Measurements from ENCODE around the gene LSM3.

Gene LSM3

GRCh38 chr3:14178247-14179113, at the start of gene LSM3, which contains the start of gene XPC:
LSM3 (plus strand) TSS chr3:14178817; CDS start chr3:14178861, 44 bp downstream.
XPC (minus strand) TSS chr3:14178601; CDS start chr3:14178568, 33 bp downstream.
- peak within 1 kb of the TSS; percentile 99 for H3K27ac Mint-ChIP-seq
- no peak for TF ChIP-seq CTCF (IDR thresholded peaks at IDR 0.05)
- no peaks in the 10 kb centered on the region for H3K27me3 Mint-ChIP-seq (ENCODE audit: low read depth, poor library complexity)
- H3K9me3 Mint-ChIP-seq = no peaks in the 10 kb centered on the region
- peaks cover 22% of the 10 kb centered on the region for H3K36me3 Mint-ChIP-seq (ENCODE audit: low read depth)
- H3K4me1 Mint-ChIP-seq = peaks cover 55% of the 10 kb centered on the region
- DNase-seq = peak; percentile 97
- H3K4me3 Mint-ChIP-seq = peak within 1 kb of the TSS; percentile 98

- no peak overlapping the region for H3K27ac Mint-ChIP-seq
- peaks cover 22% of the 10 kb centered on the region for H3K4me1 Mint-ChIP-seq
- no peak for DNase-seq
- peaks cover 54% of the 10 kb centered on the region for H3K36me3 Mint-ChIP-seq (ENCODE audit: low read depth)
- H3K9me3 Mint-ChIP-seq = no peaks in the 10 kb centered on the region
- no peak for TF ChIP-seq CTCF (IDR thresholded peaks at IDR 0.05)
- no peak overlapping the region for H3K4me3 Mint-ChIP-seq
- peaks cover 3% of the 10 kb centered on the region for H3K27me3 Mint-ChIP-seq (ENCODE audit: low read depth, poor library complexity)
Measured at GRCh38 chr3:14129296-14129695, 49.3 kb upstream of the LSM3 start.

- peaks cover 54% of the 10 kb centered on the region for H3K36me3 Mint-ChIP-seq (ENCODE audit: low read depth)
- no peak overlapping the region for H3K4me3 Mint-ChIP-seq
- TF ChIP-seq CTCF (IDR thresholded peaks at IDR 0.05) = no peak
- no peaks in the 10 kb centered on the region for H3K9me3 Mint-ChIP-seq
- no peak for DNase-seq
- no peak overlapping the region for H3K27ac Mint-ChIP-seq
- H3K4me1 Mint-ChIP-seq = peaks cover 22% of the 10 kb centered on the region
- H3K27me3 Mint-ChIP-seq (ENCODE audit: low read depth, poor library complexity) = peaks cover 3% of the 10 kb centered on the region
Measured at GRCh38 chr3:14130230-14130629, 48.4 kb upstream of the LSM3 start.

GRCh38 chr3:14130707-14131106, 47.9 kb upstream of the LSM3 start:
- peaks cover 18% of the 10 kb centered on the region for H3K4me1 Mint-ChIP-seq
- no peaks in the 10 kb centered on the region for H3K9me3 Mint-ChIP-seq
- H3K27me3 Mint-ChIP-seq (ENCODE audit: low read depth, poor library complexity) = peaks cover 3% of the 10 kb centered on the region
- no peak overlapping the region for H3K27ac Mint-ChIP-seq
- DNase-seq = no peak
- no peak overlapping the region for H3K4me3 Mint-ChIP-seq
- peaks cover 55% of the 10 kb centered on the region for H3K36me3 Mint-ChIP-seq (ENCODE audit: low read depth)
- no peak for TF ChIP-seq CTCF (IDR thresholded peaks at IDR 0.05)

- H3K27ac Mint-ChIP-seq = no peak overlapping the region
- peaks cover 60% of the 10 kb centered on the region for H3K36me3 Mint-ChIP-seq (ENCODE audit: low read depth)
Measured at GRCh38 chr3:14131134-14131533, 47.5 kb upstream of the LSM3 start.

More at GRCh38 chr3:14131134-14131533, 47.5 kb upstream of the LSM3 start:
- DNase-seq = no peak
- Mint-ChIP-seq H3K4me3 (no peak overlapping the region), H3K27me3 (ENCODE audit: low read depth, poor library complexity) (peaks cover 3% of the 10 kb centered on the region), H3K9me3 (no peaks in the 10 kb centered on the region), H3K4me1 (peaks cover 14% of the 10 kb centered on the region)
- TF ChIP-seq CTCF (IDR thresholded peaks at IDR 0.05) = no peak

All from nephron progenitor cell (in vitro differentiated cells).